HG03521 (cell line): ENCODE results near the gene KIF11.
A peak's percentile ranks its signal among the peaks of the same experiment; 100 is the strongest.

ENCODE experiments used
- ATAC-seq: cut with Tn5 transposase; IDR thresholded peaks from one replicate; pipeline ENCODE4 v1.9.1; 2021; ENCODE audit warnings: mild to moderate bottlenecking, moderate library complexity; ENCODE audit not compliant: unreplicated experiment

Gene KIF11

GRCh38 chr10:92667078-92667477, 74.1 kb downstream of the KIF11 start:
- ATAC-seq: no peak

GRCh38 chr10:92677708-92678107, 84.8 kb downstream of the KIF11 start:
- no peak for ATAC-seq

- ATAC-seq: no peak
Observed at GRCh38 chr10:92678206-92678605, 85.3 kb downstream of the KIF11 start.

GRCh38 chr10:92681306-92681834, 88.4 kb downstream of the KIF11 start:
- no peak for ATAC-seq

- no peak for ATAC-seq
Observed at GRCh38 chr10:92688573-92688926, 95.6 kb downstream of the KIF11 start.

GRCh38 chr10:92688927-92689662, 96.2 kb downstream of the KIF11 start:
- ATAC-seq: peak; percentile 9

GRCh38 chr10:92689663-92690210, 96.8 kb downstream of the KIF11 start, which contains the start of gene HHEX:
HHEX (plus strand) TSS chr10:92689955; CDS start chr10:92689987, 32 bp downstream.
- ATAC-seq: peak; percentile 52

- peak; percentile 41 for ATAC-seq
Observed at GRCh38 chr10:92690211-92690914, 97.4 kb downstream of the KIF11 start.

- no peak for ATAC-seq
Observed at GRCh38 chr10:92690915-92691590, 98.1 kb downstream of the KIF11 start.

- no peak for ATAC-seq
Observed at GRCh38 chr10:92691591-92692079, 98.7 kb downstream of the KIF11 start.

- ATAC-seq: no peak
Observed at GRCh38 chr10:92692080-92692671, 99.2 kb downstream of the KIF11 start.

GRCh38 chr10:92692697-92693533, 100.0 kb downstream of the KIF11 start:
- ATAC-seq: no peak

GRCh38 chr10:92693534-92693893, 100.6 kb downstream of the KIF11 start:
- ATAC-seq: no peak

GRCh38 chr10:92695679-92696605, 103.0 kb downstream of the KIF11 start:
- no peak for ATAC-seq

GRCh38 chr10:92696606-92697383, 103.9 kb downstream of the KIF11 start:
- no peak for ATAC-seq

- no peak for ATAC-seq
Observed at GRCh38 chr10:92697663-92698511, 105.0 kb downstream of the KIF11 start.

GRCh38 chr10:92699193-92699517, 106.2 kb downstream of the KIF11 start:
- no peak for ATAC-seq
